ENCODE measurements around the gene UMODL1. TPM values are rescaled to one million over a fixed set of nuclear protein-coding genes. Genes with fewer than 3 reads are reported as not detected.

The UMODL1 gene
- total RNA-seq, 3 donors from 2014 or later, result 0.14 to 0.90 (median 0.16) TPM

DNA sequence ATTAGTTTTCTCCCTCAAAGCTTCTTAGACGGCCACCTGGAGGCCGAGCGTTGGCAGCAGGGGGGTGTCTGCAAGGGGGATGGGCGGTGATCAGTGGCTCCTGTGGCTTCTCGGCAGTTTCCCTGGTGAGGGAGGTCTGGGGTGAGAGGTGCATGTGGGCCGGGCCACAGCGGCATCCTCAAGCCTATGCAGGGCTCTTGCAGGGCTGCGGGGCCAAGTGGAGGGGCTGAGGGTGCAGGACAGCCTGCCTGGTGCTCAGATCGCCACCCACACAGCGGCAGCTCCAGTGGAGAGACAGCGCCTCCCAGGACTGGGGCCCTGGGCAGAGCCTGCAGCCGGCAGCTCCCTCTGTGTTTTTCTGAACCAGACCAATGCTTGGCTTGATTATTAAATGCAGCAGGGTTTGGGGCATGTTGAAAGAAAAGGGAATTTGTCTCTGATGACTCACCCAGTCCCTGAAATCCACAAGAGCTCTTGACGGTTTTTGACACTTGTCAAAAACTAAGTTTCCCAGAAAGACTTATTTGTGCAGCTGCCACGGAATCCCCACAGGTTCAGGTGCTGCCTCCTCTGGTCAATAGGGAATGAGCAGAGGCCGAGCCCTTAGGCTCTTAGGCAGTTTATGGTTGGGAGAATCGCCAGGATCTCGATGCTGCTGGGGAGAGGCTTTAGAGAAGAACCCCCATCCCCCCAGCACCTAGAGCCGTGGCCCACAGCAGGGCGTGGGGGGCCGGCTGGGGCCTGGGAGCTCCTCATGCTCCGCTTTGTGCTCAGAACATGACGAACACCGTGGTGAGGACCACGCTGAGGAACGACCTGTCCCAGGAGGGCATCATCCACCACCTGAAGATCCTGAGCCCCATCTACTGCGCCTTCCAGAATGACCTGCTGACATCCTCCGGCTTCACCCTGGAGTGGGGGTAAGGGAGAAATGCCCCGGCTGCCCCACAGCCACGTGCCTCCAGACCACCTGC lies 54.7 kb downstream of the UMODL1 start:
- intact Hi-C loops (cut with DNase I, micrococcal nuclease), result no loop called here
- H3K9me3 ChIP-seq, result no peaks in the 10 kb centered on the region
- no peak for DNase-seq
- TF ChIP-seq, protein P1, sequence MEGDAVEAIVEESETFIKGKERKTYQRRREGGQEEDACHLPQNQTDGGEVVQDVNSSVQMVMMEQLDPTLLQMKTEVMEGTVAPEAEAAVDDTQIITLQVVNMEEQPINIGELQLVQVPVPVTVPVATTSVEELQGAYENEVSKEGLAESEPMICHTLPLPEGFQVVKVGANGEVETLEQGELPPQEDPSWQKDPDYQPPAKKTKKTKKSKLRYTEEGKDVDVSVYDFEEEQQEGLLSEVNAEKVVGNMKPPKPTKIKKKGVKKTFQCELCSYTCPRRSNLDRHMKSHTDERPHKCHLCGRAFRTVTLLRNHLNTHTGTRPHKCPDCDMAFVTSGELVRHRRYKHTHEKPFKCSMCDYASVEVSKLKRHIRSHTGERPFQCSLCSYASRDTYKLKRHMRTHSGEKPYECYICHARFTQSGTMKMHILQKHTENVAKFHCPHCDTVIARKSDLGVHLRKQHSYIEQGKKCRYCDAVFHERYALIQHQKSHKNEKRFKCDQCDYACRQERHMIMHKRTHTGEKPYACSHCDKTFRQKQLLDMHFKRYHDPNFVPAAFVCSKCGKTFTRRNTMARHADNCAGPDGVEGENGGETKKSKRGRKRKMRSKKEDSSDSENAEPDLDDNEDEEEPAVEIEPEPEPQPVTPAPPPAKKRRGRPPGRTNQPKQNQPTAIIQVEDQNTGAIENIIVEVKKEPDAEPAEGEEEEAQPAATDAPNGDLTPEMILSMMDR (IDR thresholded peaks at IDR 0.05), result no peak
- no peaks in the 10 kb centered on the region for H3K36me3 ChIP-seq (ENCODE audit: low read depth)
- no peaks in the 10 kb centered on the region for H3K4me1 ChIP-seq (ENCODE audit: low read depth)
- ATAC-seq, result peak; percentile 35
- no peak overlapping the region for H3K4me3 ChIP-seq

DNA sequence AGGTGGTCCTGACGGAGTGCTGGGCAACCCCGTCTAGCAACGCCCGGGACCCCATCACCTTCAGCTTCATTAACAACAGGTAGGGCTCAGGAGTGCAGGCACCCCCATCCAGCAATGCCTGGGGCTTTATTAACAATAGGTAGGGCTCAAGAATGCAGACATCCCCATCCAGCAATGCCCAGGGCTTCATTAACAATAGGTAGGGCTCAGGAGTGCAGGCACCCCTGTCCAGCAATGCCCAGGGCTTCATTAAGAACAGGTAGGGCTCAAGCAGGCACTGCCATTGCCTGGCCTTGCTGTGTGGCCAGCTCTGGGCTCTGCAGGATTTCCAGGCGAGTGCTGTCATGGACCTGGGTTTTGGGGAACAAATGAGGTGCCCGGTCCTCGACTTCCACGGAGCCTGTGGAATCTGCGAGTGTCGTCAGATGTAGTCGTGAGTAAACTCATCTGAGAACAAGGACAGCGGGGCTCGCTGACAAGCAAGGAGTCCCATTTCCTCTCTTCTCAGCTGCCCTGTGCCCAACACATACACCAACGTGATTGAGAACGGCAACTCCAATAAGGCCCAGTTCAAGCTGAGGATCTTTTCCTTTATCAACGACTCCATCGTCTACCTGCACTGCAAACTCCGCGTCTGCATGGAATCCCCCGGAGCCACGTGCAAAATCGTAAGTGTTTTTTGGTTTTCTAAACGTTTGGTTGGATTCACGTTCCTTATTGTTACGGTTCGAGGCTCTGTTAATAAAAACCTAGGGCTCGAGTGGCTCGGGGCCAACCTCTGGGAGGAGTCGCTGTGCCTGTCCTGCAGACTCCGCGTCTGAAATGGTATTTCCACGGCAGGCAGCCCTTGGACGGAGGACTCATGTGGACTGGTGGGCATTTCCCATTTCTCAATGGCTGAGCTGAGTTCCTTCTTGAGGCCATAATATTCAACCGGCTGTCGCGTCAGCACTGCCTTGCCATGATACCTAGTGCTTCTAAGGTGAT lies 56.3 kb downstream of the UMODL1 start:
- intact Hi-C loops (cut with DNase I, micrococcal nuclease), result no loop called here
- TF ChIP-seq, protein P1 (IDR thresholded peaks at IDR 0.05), result no peak
- Histone ChIP-seq H3K36me3 (ENCODE audit: low read depth) (no peaks in the 10 kb centered on the region), H3K4me3 (no peak overlapping the region), H3K9me3 (no peaks in the 10 kb centered on the region), H3K4me1 (ENCODE audit: low read depth) (no peaks in the 10 kb centered on the region)
- ATAC-seq (no peak), DNase-seq (peak in 1 of 3 donors; percentile 14)

DNA sequence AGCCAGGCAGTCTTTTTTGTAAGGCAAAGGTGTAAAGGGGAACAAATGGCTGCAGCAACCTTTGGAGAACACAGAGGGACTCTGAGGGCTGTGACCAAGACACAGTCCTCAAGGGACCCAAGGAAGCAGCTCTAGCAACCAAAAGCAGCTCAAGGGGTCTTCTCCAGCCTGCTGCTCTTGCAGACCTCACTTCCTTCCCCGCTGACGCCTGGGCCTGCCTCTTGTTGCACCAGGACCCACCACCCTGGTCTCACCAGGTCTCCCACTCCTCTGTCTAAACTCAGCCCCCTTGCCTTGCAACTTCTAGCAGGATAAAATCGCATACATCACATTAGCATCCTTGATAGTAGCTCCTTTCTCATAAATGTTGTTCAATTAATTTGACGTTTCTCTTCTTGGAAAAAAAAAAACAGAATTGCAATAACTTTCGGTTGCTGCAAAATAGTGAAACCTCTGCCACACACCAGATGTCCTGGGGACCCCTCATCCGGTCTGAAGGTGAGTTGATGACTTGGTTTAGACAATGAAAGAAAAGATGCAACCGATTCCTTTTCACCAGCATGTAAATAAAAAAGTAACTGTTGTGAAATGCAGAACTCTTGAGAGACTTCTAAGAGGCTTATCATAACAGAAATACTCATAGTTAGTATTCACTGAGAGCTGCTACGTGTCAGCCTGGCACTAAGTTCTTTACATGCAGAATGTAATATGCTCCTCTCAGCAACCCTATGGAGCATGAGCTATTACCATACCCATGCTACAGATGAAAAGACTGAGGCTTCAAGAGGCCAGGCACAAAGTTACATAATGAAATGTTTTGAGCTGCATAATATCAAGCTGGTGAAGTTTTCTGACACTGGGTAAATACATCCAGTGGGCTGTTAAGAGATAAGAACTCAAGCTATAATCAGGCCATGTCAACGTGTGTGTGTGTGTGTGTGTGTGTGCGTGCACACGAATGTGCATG lies 58.5 kb downstream of the UMODL1 start:
- H3K9me3 ChIP-seq, result no peaks in the 10 kb centered on the region
- no peak overlapping the region for H3K4me3 ChIP-seq
- intact Hi-C loops (cut with DNase I, micrococcal nuclease), result no loop called here
- H3K4me1 ChIP-seq (ENCODE audit: low read depth), result no peaks in the 10 kb centered on the region
- DNase-seq (peak in 1 of 3 donors; percentile 14), ATAC-seq (no peak)
- H3K36me3 ChIP-seq (ENCODE audit: low read depth), result no peaks in the 10 kb centered on the region
- TF ChIP-seq, protein P1 (IDR thresholded peaks at IDR 0.05), result no peak

DNA sequence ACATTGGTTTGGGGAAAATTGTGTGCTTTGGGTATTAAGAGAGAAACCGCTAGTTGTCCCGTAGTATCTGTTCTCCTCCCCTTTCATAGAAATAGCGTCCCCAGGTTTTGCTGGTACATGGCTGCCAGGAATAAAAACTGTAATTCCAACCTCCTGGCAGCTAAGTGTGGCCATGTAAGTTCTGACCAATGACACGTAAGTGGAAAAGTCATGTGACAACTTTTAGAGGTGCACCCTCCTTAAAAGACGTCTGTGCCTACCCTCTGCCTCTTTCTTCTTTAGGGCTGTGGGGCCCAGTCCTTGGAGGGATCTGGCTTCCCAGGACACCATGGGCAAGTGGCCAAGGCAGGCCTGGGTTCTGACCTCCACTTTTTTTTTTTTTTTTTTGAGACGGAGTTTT lies 59.3 kb downstream of the UMODL1 start:
- intact Hi-C loops (cut with DNase I, micrococcal nuclease), result no loop called here
- TF ChIP-seq, protein P1 (IDR thresholded peaks at IDR 0.05), result no peak
- H3K4me3 ChIP-seq, result no peak overlapping the region

More for the DNA sequence above, 59.3 kb downstream of the UMODL1 start:
- no peaks in the 10 kb centered on the region for H3K4me1 ChIP-seq (ENCODE audit: low read depth)
- DNase-seq (no peak), ATAC-seq (no peak)
- no peaks in the 10 kb centered on the region for H3K36me3 ChIP-seq (ENCODE audit: low read depth)
- no peaks in the 10 kb centered on the region for H3K9me3 ChIP-seq

Measured in mucosa of descending colon (tissue), 3 donors.